ENCODE data around the gene FFAR3.

The FFAR3 gene

GRCh38 chr19:35350591-35350990 lies 7.7 kb upstream of the FFAR3 start:
- Mint-ChIP-seq H3K9me3 (no peaks in the 10 kb centered on the region), H3K27me3 (ENCODE audit: low read depth) (peaks cover 23% of the 10 kb centered on the region), H3K27ac (no peak overlapping the region), H3K36me3 (ENCODE audit: low read depth) (no peaks in the 10 kb centered on the region), H3K4me1 (peaks cover 6% of the 10 kb centered on the region), H3K4me3 (no peak overlapping the region)
- TF ChIP-seq CTCF (IDR thresholded peaks at IDR 0.05; ENCODE audit: unreplicated experiment in 3 of 3), result no peak

- no peak overlapping the region for H3K27ac Mint-ChIP-seq
- H3K36me3 Mint-ChIP-seq (ENCODE audit: low read depth), result no peaks in the 10 kb centered on the region
- no peak overlapping the region for H3K4me3 Mint-ChIP-seq
- H3K9me3 Mint-ChIP-seq, result no peaks in the 10 kb centered on the region
- H3K4me1 Mint-ChIP-seq, result peaks cover 6% of the 10 kb centered on the region
- peaks cover 25% of the 10 kb centered on the region for H3K27me3 Mint-ChIP-seq (ENCODE audit: low read depth)
- no peak for TF ChIP-seq CTCF (IDR thresholded peaks at IDR 0.05; ENCODE audit: unreplicated experiment in 3 of 3)
These were observed 6.7 kb upstream of the FFAR3 start for GRCh38 chr19:35351411-35352176.

- Mint-ChIP-seq H3K4me3 (no peak overlapping the region), H3K36me3 (ENCODE audit: low read depth) (no peaks in the 10 kb centered on the region), H3K27ac (no peak overlapping the region), H3K9me3 (no peaks in the 10 kb centered on the region), H3K27me3 (ENCODE audit: low read depth) (peaks cover 23% of the 10 kb centered on the region), H3K4me1 (peaks cover 6% of the 10 kb centered on the region)
- TF ChIP-seq CTCF (IDR thresholded peaks at IDR 0.05; ENCODE audit: unreplicated experiment in 3 of 3), result no peak
These were observed 6.1 kb upstream of the FFAR3 start for GRCh38 chr19:35352177-35352447.

- peaks cover 6% of the 10 kb centered on the region for H3K4me1 Mint-ChIP-seq
- H3K36me3 Mint-ChIP-seq (ENCODE audit: low read depth), result no peaks in the 10 kb centered on the region
- no peaks in the 10 kb centered on the region for H3K9me3 Mint-ChIP-seq
- no peak overlapping the region for H3K4me3 Mint-ChIP-seq
- peak; percentile 84 to 88 (median 86) for TF ChIP-seq CTCF (IDR thresholded peaks at IDR 0.05; ENCODE audit: unreplicated experiment in 3 of 3)
- H3K27ac Mint-ChIP-seq, result peak overlapping the region in 2 of 3 experiments; percentile 56 to 68
- peaks cover 17% of the 10 kb centered on the region for H3K27me3 Mint-ChIP-seq (ENCODE audit: low read depth)
These were observed 5.6 kb upstream of the FFAR3 start for GRCh38 chr19:35352448-35353304.

- TF ChIP-seq CTCF (IDR thresholded peaks at IDR 0.05; ENCODE audit: unreplicated experiment in 3 of 3), result no peak
- no peaks in the 10 kb centered on the region for H3K9me3 Mint-ChIP-seq
- no peaks in the 10 kb centered on the region for H3K36me3 Mint-ChIP-seq (ENCODE audit: low read depth)
- H3K27me3 Mint-ChIP-seq (ENCODE audit: low read depth), result peaks cover 14% of the 10 kb centered on the region
- peaks cover 11% of the 10 kb centered on the region for H3K4me1 Mint-ChIP-seq
- H3K27ac Mint-ChIP-seq, result no peak overlapping the region
- H3K4me3 Mint-ChIP-seq, result no peak overlapping the region
These were observed 4.6 kb upstream of the FFAR3 start for GRCh38 chr19:35353635-35354034.
